GM19463 (cell line): ENCODE measurements around the gene ACTN4.
"Not testable (repeated sequence)": the region's sequence is repeated elsewhere in the genome, so short reads cannot be mapped to it uniquely, and the experiment has no call there.

Source experiments
- ATAC-seq: cut with Tn5 transposase; IDR thresholded peaks from one replicate; pipeline ENCODE4 v1.9.1; 2021; ENCODE audit warnings: mild to moderate bottlenecking, moderate library complexity; ENCODE audit not compliant: unreplicated experiment

The ACTN4 gene

DNA sequence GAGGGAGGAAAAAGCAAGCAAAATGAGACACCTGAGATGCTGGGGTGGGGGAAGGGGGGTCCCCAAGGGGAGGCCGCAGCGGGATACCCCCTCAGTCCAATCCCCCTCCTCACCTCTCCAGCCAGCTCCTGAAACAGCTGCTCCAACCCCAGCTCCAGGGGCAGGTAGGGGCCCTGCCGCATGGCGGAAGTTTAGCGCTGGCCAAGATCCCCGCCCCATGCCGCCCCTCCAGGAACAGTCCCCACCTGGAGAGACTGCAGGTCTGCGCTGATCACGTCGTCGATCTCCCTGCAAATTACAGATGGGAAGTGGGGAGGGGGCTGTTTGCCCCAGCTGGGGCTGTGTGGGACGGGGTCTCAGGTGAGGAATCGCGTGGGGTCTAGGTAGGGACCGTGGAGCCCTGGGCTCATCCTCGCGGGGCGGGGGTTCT, 87.8 kb downstream of the ACTN4 start:
- ATAC-seq, result no peak

DNA sequence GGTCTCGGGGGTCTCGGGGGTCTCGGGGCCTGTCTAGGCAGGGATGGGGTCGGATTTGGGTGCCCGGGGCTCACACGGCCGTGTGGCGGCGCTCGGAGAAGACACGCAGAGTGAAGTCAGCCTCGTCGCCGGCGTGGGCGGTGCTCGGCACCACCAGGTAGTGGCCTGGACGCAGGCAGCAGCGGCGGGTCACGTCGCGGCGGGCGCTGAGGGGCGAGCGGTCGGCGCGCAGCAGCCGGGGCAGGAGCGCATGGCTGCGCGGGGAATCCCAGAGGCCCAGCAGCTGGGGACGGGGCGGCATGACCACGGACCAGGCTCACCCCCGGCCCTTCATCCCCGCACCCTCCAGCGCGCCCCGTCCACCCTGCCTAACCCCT, 88.6 kb downstream of the ACTN4 start:
- ATAC-seq, result no peak

- ATAC-seq, result no peak
Observed at GRCh38 chr19:38736413-38737280, 89.2 kb downstream of the ACTN4 start.

DNA sequence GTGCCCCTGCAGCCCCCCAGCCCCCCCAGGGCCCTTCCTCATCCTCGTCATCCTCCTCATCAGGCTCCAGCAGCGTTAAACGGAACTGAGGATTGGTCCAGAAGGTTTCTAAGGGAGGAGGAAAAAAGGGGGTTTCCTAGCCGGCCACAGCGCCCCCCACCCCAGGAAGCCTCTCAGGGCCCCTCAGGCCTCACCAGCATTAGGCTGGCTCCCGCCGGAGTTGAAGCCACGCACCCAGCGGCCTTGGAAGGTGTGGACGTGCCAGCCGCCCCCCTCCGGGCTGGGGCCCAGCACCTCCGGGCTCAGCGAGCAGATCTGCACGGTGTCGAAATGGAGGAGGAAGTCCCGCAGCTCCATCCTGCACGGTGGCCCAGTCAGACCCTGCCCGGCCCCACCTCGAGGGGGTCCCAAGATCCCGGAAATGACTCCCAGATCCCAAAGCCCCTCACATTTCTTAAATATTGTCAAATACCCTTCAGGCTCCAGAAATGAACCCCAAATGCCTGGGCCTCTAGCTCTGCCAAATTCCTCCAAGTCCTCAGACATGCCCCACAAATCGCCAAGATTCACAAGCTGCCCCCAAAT, 89.9 kb downstream of the ACTN4 start:
- ATAC-seq, result no peak

GRCh38 chr19:38737921-38738737, 90.7 kb downstream of the ACTN4 start:
- no peak for ATAC-seq

DNA sequence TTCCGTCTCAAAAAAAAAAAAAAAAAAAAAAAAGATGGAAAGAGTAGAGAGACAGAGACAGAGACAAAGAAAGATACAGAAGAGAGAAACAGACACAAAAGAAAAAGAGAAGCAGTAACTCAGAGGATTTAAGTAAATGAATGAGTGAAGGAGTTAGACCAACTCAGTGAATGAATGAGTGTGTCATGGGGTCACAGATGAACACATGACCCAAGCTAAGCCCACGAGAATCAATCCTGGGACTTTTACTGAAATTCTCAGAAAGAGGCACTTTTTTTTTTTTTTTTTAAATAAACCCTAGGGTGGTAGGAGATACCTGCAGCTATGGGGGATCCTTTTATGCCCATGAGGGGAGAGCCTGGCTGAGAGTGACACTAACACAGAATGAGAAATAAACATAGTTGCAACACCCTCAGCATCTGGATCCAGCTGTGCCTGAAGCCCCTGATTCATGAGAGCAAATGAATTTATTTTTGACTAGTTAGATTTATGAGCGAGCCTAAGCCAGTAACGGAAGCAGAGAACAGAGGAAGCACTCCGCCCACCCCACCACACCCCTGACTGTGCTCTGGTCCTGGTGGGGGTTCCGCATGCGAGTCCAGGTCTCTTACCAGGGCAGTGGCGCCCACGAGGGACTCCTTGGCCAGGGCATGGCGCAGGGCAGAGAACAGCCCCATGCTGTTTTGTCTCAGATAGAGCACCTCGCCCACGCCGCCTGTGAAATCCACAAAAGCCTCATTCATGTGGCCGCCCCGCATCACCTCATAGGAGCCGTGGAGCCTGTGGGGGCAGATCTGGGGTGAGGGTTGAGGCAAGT, 92.2 kb downstream of the ACTN4 start:
- no peak for ATAC-seq

GRCh38 chr19:38740257-38740592, 92.8 kb downstream of the ACTN4 start:
- no peak for ATAC-seq

DNA sequence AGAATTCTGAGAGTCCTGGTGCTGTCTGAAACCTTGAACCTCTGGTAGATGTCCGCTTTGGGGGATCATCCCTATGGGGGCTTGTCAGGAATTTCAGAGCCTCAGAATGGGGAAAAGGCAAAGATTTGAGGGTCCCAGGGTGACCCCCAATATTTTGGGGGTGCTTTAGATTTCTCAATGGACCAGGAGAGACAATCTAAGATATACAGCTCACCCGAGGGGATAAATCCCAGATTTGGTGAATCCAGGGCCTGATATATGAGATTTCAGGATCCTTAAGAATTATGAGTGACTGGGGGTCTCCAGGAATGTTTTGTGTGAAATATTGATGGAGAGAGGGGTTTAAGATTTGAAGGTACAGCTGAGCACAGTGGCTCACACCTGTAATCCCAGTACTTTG, 93.5 kb downstream of the ACTN4 start:
- no peak for ATAC-seq

- ATAC-seq, result no peak
Observed at GRCh38 chr19:38741670-38742069, 94.2 kb downstream of the ACTN4 start.

DNA sequence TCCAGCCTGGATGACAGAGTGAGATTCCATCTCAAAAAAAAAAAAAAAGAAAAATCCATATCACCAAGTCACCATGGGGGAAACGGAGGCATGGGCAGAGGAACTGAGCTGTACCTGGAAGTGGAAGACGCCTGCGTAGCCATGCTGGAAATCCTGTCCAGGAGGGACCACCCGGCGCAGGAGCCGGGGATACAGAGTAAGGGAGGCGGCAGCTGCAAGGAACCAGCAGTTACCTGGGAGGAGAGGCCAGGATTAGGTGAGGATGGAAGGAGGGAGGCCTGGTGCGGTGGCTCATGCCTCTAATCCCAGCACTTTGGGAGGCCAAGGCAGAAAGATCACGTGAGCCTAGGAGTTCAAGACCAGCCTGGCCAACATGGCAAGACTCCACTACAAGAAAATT, 94.8 kb downstream of the ACTN4 start:
- ATAC-seq, result no peak

- no peak for ATAC-seq
Observed at GRCh38 chr19:38742906-38743305, 95.5 kb downstream of the ACTN4 start.

- ATAC-seq, result no peak
Observed at GRCh38 chr19:38743394-38744297, 96.2 kb downstream of the ACTN4 start.

GRCh38 chr19:38744298-38744681, 96.8 kb downstream of the ACTN4 start, which contains the start of gene CAPN12:
CAPN12 (minus strand) TSS chr19:38744474; CDS start chr19:38744165, 309 bp downstream.
- no peak for ATAC-seq

- no peak for ATAC-seq
Observed at GRCh38 chr19:38744874-38745273, 97.4 kb downstream of the ACTN4 start.

DNA sequence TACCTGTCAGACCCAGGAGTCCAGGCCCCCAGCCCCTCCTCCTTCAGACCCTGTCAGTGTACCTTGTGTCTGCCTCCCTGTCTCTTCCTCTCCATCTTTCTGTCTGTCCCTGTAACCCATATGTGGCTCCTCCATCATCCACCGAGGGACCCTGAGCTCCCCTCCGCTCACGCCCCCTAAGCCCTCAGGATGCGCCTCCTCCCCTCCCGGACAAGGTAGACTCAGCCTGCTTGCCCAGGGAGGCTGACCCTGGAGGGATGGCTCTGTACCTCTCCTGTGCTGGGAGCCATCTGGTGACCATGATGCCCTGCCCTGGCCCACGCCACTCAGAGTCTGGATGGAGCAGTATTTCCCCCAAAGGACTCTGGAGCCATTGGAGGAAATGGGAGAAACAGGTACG, 97.9 kb downstream of the ACTN4 start:
- ATAC-seq, result no peak

DNA sequence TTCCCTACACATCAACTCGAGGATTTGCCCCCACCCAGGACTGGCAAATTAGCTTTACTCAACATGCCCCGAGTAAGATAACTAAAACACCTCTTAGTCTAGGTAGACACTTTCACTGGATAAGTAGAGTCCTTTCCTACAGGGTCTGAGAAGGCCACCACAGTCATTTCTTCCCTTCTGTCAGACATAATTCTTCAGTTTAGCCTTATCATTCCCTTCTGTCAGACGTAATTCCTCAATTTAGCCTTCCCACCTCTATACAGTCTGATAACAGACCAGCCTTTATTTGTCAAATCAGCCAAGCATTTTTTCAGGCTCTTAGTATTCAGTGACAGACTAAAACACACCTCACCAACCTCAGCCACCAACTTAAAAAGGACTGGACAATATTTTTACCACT, 106.3 kb downstream of the ACTN4 start:
- ATAC-seq, result not testable (repeated sequence)

DNA sequence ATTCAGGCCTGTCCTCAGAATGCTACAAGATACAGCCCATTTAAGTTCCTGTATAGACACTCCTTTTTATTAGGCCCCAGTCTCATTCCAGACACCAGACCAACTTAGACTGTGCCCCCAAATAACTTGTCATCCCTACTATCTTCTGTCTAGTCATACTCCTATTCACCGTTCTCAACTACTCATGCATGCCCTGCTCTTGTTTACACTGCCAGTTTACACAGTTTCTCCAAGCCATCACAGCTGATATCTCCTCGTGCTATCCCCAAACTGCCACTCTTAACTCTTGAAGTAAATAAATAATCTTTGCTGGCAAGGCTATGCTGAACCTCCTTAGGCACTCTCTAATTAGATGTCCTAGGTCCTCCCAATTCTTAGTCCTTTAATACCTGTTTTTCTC, 106.7 kb downstream of the ACTN4 start:
- not testable (repeated sequence) for ATAC-seq

DNA sequence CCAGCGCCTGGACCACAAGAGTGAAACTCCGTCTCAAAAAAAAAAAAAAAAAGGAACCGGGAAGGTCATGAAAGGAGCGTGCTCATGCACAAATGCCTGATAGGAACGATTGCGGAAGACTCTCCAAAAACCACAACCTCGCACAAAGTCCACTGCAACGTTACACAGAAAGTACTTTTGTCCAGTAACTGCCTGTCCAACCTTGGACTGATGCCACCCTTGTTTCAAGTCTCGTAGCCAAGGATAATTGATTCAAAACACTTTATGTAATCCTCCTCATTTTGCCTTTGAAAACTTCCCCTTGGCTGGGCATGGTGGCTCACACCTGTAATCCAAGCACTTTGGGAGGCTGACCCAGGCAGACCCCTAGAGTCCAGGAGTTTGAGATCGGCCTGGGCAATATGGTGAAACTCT, 112.1 kb downstream of the ACTN4 start:
- ATAC-seq, result no peak

DNA sequence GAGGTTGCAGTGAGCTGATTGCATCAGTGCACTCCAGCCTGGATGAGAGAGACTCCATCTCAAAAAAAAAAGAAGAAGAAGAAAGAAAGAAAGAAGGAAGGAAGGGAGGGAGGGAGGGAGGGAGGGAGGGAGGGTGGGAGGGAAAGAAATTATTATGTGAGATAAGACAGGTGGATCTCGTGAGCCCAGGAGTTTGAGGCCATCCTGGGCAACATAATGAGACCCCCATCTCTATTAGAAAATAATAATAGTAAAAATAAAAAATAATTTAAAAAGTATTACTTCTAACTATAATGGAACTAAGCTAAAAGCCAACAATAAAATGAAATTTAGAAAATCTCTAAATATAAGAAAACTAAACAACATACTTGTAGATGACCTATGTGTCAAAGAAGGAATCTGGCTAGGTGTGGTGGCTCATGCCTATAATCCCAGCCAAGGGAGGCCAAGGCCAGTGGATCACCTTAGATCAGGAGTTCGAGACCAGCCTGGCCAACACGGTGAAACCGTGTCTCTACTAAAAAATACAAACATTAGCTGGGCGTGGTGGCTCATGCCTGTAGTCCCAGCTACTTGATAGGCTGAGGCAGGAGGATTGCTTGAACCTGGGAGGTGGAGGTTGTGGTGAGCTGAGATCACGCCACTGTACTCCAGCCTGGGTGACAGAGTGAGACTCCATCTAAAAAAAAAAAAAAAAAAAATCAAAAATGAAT, 113.5 kb downstream of the ACTN4 start:
- not testable (repeated sequence) for ATAC-seq
